B cell (primary cell): ENCODE results near the gene CLECL1. TPM values are rescaled to one million over a fixed set of nuclear protein-coding genes. Genes with fewer than 3 reads are reported as not detected.

ENCODE experiments used
- ATAC-seq: fragments of 200-7000 bp; cut with Tn5 transposase; one replicate; pipeline ENCODE4 v1.10.0; 2021; ENCODE audit warnings: low read depth, mild to moderate bottlenecking, moderate number of reproducible peaks, moderate library complexity
- CTCF ChIA-PET: fragments of 350-600 bp; sonication (Branson Sonifier 250); formaldehyde crosslinking; loops from one replicate; lab custom pipeline; 2021; ENCODE audit warnings: antibody characterized with exemption, inconsistent platforms; lab: Charles Lee
- POLR2A ChIA-PET: fragments of 350-600 bp; sonication (Branson Sonifier 250); formaldehyde crosslinking; loops from one replicate; lab custom pipeline; 2021; ENCODE audit warnings: antibody characterized with exemption; lab: Charles Lee
- DNase-seq: peaks from one replicate; pipeline ENCODE4 v3.0.0; 2013
- H2AFZ ChIP-seq: 2 replicates; pipeline ENCODE4 v1.6.1; 2012; ENCODE audit warnings: mild to moderate bottlenecking, low read depth, low read length; ENCODE audit not compliant: insufficient read depth, poor library complexity, severe bottlenecking
- H3K27ac ChIP-seq, 2 donors: 1 replicate in 1 of 2; 2 replicates in 1 of 2; pipeline ENCODE4 v1.5.1; 2012 to 2013; ENCODE audit warnings: low read length in 2 of 2, mild to moderate bottlenecking in 2 of 2, moderate library complexity in 1 of 2
- H3K27me3 ChIP-seq, 4 experiments: fragments of 200-600 bp in 1 of 4; sonication (generic) in 1 of 4; replicated peaks in 1 of 4; 1 replicate in 2 of 4; 2 replicates in 2 of 4; pipeline versions ENCODE4 v1.6.1 to v1.7.0; 2013 to 2016; ENCODE audit warnings: low read length in 3 of 4, mild to moderate bottlenecking in 2 of 4, mixed read lengths in 1 of 4, moderate library complexity in 1 of 4; ENCODE audit not compliant: insufficient read depth in 4 of 4, control insufficient read depth in 3 of 4; ENCODE audit errors: control extremely low read depth in 1 of 4
- H3K36me3 ChIP-seq, 2 experiments: replicated peaks in 1 of 2; 1 replicate in 1 of 2; 2 replicates in 1 of 2; pipeline versions ENCODE4 v1.6.1 to v1.7.1; 2013; ENCODE audit warnings: low read length in 1 of 2; ENCODE audit not compliant: insufficient read depth in 2 of 2, control insufficient read depth in 1 of 2; ENCODE audit errors: control extremely low read depth in 1 of 2, extremely low read depth in 1 of 2
- H3K4me1 ChIP-seq, 2 donors: fragments of 200-600 bp in 1 of 2; sonication (generic) in 1 of 2; 1 replicate in 1 of 2; 2 replicates in 1 of 2; pipeline versions ENCODE4 v1.5.1 to v1.6.1; 2013 to 2017; ENCODE audit warnings: low read length in 2 of 2; ENCODE audit not compliant: control insufficient read depth in 2 of 2, insufficient read depth in 2 of 2
- H3K4me2 ChIP-seq: replicated peaks from 2 replicates; pipeline ENCODE3; 2012; ENCODE audit warnings: mild to moderate bottlenecking, low read depth, low read length; ENCODE audit not compliant: poor library complexity, severe bottlenecking
- H3K4me3 ChIP-seq, 5 experiments: fragments of 200-600 bp in 1 of 5; sonication (generic) in 1 of 5; 1 replicate in 3 of 5; 2 replicates in 2 of 5; pipeline versions ENCODE4 v1.5.1 to v1.7.0; 2011 to 2016; ENCODE audit warnings: low read length in 4 of 5, mild to moderate bottlenecking in 4 of 5, low read depth in 2 of 5, control low read depth in 1 of 5, moderate library complexity in 1 of 5; ENCODE audit not compliant: insufficient read depth in 1 of 5; ENCODE audit errors: control extremely low read depth in 1 of 5, extremely low read depth in 1 of 5
- H3K79me2 ChIP-seq: fragments of 200-600 bp; sonication (generic); one replicate; pipeline ENCODE4 v1.6.0; 2016; ENCODE audit warnings: low read length; ENCODE audit not compliant: control insufficient read depth, insufficient read depth
- H3K9ac ChIP-seq: fragments of 200-600 bp; sonication (generic); 2 replicates; pipeline ENCODE4 v1.6.1; 2017; ENCODE audit warnings: mild to moderate bottlenecking, low read length, moderate library complexity
- H3K9me3 ChIP-seq, 3 donors: one replicate each; pipeline versions ENCODE4 v1.6.1 to v1.7.1; 2013; ENCODE audit warnings: low read length in 2 of 3; ENCODE audit not compliant: control insufficient read depth in 2 of 3, insufficient read depth in 1 of 3; ENCODE audit errors: control extremely low read depth in 1 of 3
- H4K20me1 ChIP-seq: 2 replicates; pipeline ENCODE4 v1.6.0; 2012; ENCODE audit warnings: mild to moderate bottlenecking, low read length; ENCODE audit not compliant: insufficient read depth, control insufficient read depth, poor library complexity, severe bottlenecking
- H3K27ac Mint-ChIP-seq: one replicate; pipeline ENCODE4 v1.8.0; 2021; ENCODE audit warnings: mixed read lengths
- H3K27me3 Mint-ChIP-seq: one replicate; pipeline ENCODE4 v1.8.0; 2021; ENCODE audit warnings: mixed read lengths
- H3K4me1 Mint-ChIP-seq: one replicate; pipeline ENCODE4 v1.8.0; 2021; ENCODE audit warnings: mixed read lengths
- H3K4me3 Mint-ChIP-seq: one replicate; pipeline ENCODE4 v1.8.0; 2021; ENCODE audit warnings: mixed read lengths
- H3K9me3 Mint-ChIP-seq: one replicate; pipeline ENCODE4 v1.8.0; 2022; ENCODE audit warnings: mixed read lengths; ENCODE audit not compliant: insufficient read depth
- CTCF ChIP-seq: fragments of 200-600 bp; IDR thresholded peaks from one replicate; pipeline ENCODE4 v1.8.0; 2022; ENCODE audit warnings: antibody characterized with exemption, mild to moderate bottlenecking
- EZH2 ChIP-seq: IDR thresholded peaks from 2 replicates; pipeline ENCODE4 v1.6.1; 2012; ENCODE audit warnings: borderline replicate concordance, low read depth, mild to moderate bottlenecking, moderate library complexity, low read length; ENCODE audit not compliant: insufficient read depth, poor library complexity, severe bottlenecking
- WGBS: methylation state at CpG from one replicate; pipeline ENCODE4 v1.1.5; 2013; ENCODE audit warnings: missing lambda C conversion rate; ENCODE audit not compliant: insufficient coverage; 5-methylcytosine and 5-hydroxymethylcytosine counted together
- intact Hi-C: fragments of 100-400 bp; cut with micrococcal nuclease; formaldehyde crosslinking; loops from one replicate; pipeline ENCODE4 v1.10.0; 2022
- polyA plus RNA-seq: library from polyadenylated mRNA; depleted of rRNA; stranded (reverse); fragments of >200 nt; gene quantifications from 2 replicates; pipeline ENCODE4 v1.2.3, GENCODE V29; 2012
- total RNA-seq, 2 donors: library from RNA; stranded (reverse); fragments of 120-200 nt in 1 of 2; gene quantifications; 1 replicate in 1 of 2; 2 replicates in 1 of 2; pipeline versions ENCODE4 v1.2.3 to v1.2.4, GENCODE V29; 2013 to 2022

The CLECL1 gene
- total and polyA plus RNA-seq, 2 donors (not counting 1 experiment from before 2014, with no cell fraction given), result 30.7 to 51.4 TPM

GRCh38 chr12:9753498-9753897 lies 20.6 kb upstream of the CLECL1 start:
- no peak for DNase-seq

More at GRCh38 chr12:9753498-9753897, 20.6 kb upstream of the CLECL1 start:
- H3K9me3 Mint-ChIP-seq, result no peaks in the 10 kb centered on the region
- H2AFZ ChIP-seq, result no peak overlapping the region
- intact Hi-C loops, result loop anchor here (5.0 kb wide), 1 partner anchor 189 kb away; no protein-coding TSS in a partner anchor
- WGBS, result no CpG with 5 or more reads among the region's 3 CpGs
- H3K27ac ChIP-seq, result no peak overlapping the region
- CTCF ChIA-PET, result interaction anchor here (1.1 to 21.1 kb wide), 10 partner anchors 7 to 120 kb away, joined by 3 to 629 read pairs (median 28); partner anchors contain the start of gene CD69
- H3K4me1 Mint-ChIP-seq, result peaks cover 52% of the 10 kb centered on the region
- no peak overlapping the region for H3K4me2 ChIP-seq
- peaks cover 41% of the 10 kb centered on the region for H3K79me2 ChIP-seq
- POLR2A ChIA-PET, result no interaction called here
- H3K36me3 ChIP-seq, result peaks cover 22 to 45% of the 10 kb centered on the region in 2 experiments
- no peak overlapping the region for H3K27ac Mint-ChIP-seq
- H3K27me3 ChIP-seq, result no peaks in the 10 kb centered on the region
- TF ChIP-seq CTCF (no peak), EZH2 (no peak)
- H3K4me1 ChIP-seq, result peaks cover 24 to 32% of the 10 kb centered on the region in 2 donors
- H3K9ac ChIP-seq, result no peak overlapping the region
- ATAC-seq, result no peak
- H3K27me3 Mint-ChIP-seq, result no peaks in the 10 kb centered on the region
- H3K9me3 ChIP-seq, result no peaks in the 10 kb centered on the region
- no peak overlapping the region for H3K4me3 ChIP-seq
- H3K4me3 Mint-ChIP-seq, result no peak overlapping the region
- H4K20me1 ChIP-seq, result peaks cover 38% of the 10 kb centered on the region
